HEK293T (cell line): ENCODE results near the gene TRAPPC1.

ENCODE experiments used
- ARNT ChIP-seq: fragments of 450-650 bp; IDR thresholded peaks from 2 replicates; pipeline ENCODE4 v1.6.1; 2017; ENCODE audit warnings: mild to moderate bottlenecking
- CTBP1 ChIP-seq: fragments of 450-650 bp; IDR thresholded peaks from 2 replicates; pipeline ENCODE4 v1.6.1; 2016; ENCODE audit warnings: borderline replicate concordance
- ELF4 ChIP-seq: fragments of 450-650 bp; IDR thresholded peaks from 2 replicates; pipeline ENCODE4 v1.6.1; 2017; ENCODE audit warnings: antibody characterized with exemption
- HDGF ChIP-seq: fragments of 450-650 bp; IDR thresholded peaks from 2 replicates; pipeline ENCODE4 v1.6.1; 2017; ENCODE audit warnings: antibody characterized with exemption, borderline replicate concordance
- LEF1 ChIP-seq: fragments of 450-650 bp; IDR thresholded peaks from 2 replicates; pipeline ENCODE4 v1.6.1; 2017; ENCODE audit warnings: mild to moderate bottlenecking, borderline replicate concordance
- SUZ12 ChIP-seq: fragments of 450-650 bp; IDR thresholded peaks from 2 replicates; pipeline ENCODE4 v1.6.1; 2016; ENCODE audit warnings: mild to moderate bottlenecking
- TARDBP ChIP-seq: fragments of 450-650 bp; IDR thresholded peaks from 2 replicates; pipeline ENCODE4 v1.6.1; 2016

DNA sequence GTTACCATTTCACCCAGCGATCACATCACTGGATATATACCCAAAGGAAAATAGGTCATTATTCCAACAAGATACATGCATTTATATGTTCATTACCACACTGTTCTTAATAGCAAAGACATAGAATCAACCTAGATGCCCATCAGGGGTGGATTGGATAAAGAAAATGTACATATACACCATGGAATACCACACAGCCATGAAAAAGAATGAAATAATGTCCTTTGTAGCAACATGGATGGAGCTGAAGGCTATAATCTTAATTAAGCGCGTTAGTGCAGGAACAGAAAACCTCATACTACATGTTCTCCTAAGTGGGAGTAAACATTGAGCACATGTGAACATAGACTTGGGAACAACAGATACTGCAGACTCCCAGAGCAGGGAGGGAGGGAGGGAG is 18.8 kb upstream of the TRAPPC1 start:
- no peak for TF ChIP-seq TARDBP
- TF ChIP-seq SUZ12, result no peak
- no peak for TF ChIP-seq HDGF
- no peak for TF ChIP-seq ARNT
- no peak for TF ChIP-seq LEF1
- TF ChIP-seq CTBP1, result no peak
- TF ChIP-seq ELF4, result no peak
